Suprapubic skin (tissue), 4 donors: ENCODE results near the gene DNAH9. TPM values are rescaled to one million over a fixed set of nuclear protein-coding genes. Genes with fewer than 3 reads are reported as not detected.

Source experiments
- DNase-seq, 2 donors: peaks; one replicate each; pipeline ENCODE4 v3.0.0-alpha.2; 2019; ENCODE audit warnings: low spot score in 2 of 2
- H3K27ac ChIP-seq: fragments of 200-600 bp; sonication (generic); one replicate; pipeline ENCODE4 v1.5.1; 2019
- H3K27me3 ChIP-seq: fragments of 200-600 bp; sonication (generic); one replicate; pipeline ENCODE4 v1.5.1; 2019
- H3K36me3 ChIP-seq: fragments of 200-600 bp; sonication (generic); one replicate; pipeline ENCODE4 v1.5.1; 2019
- H3K4me1 ChIP-seq: fragments of 200-600 bp; sonication (generic); one replicate; pipeline ENCODE4 v1.5.1; 2019
- H3K4me3 ChIP-seq: fragments of 200-600 bp; sonication (generic); one replicate; pipeline ENCODE4 v1.5.1; 2019; ENCODE audit warnings: mild to moderate bottlenecking
- H3K9me3 ChIP-seq: fragments of 200-600 bp; sonication (generic); one replicate; pipeline ENCODE4 v1.5.1; 2019
- CTCF ChIP-seq, 2 donors: fragments of 200-600 bp in 1 of 2; fragments of 450-650 bp in 1 of 2; sonication (generic) in 1 of 2; IDR thresholded peaks; one replicate each; pipeline ENCODE4 v1.5.1; 2016 to 2019; ENCODE audit warnings: antibody characterized with exemption in 2 of 2, mild to moderate bottlenecking in 1 of 2, moderate library complexity in 1 of 2
- EP300 ChIP-seq: sonication (generic); formaldehyde crosslinking; IDR thresholded peaks from one replicate; pipeline ENCODE4 v1.6.1; 2017; ENCODE audit warnings: antibody characterized with exemption
- POLR2A ChIP-seq, 2 donors: fragments of 450-650 bp; IDR thresholded peaks; one replicate each; pipeline ENCODE4 v1.6.1; 2017; ENCODE audit warnings: antibody characterized with exemption in 2 of 2, mild to moderate bottlenecking in 2 of 2, moderate library complexity in 2 of 2
- POLR2AphosphoS5 ChIP-seq, 3 donors: sonication (generic); formaldehyde crosslinking; IDR thresholded peaks; one replicate each; pipeline ENCODE4 v1.6.1; 2017; ENCODE audit warnings: antibody characterized with exemption in 3 of 3
- WGBS: methylation state at CpG from one replicate; pipeline ENCODE4 v1.1.5; 2018; 5-methylcytosine and 5-hydroxymethylcytosine counted together
- total RNA-seq, 4 donors: library from RNA; depleted of rRNA; stranded (reverse); fragments of >200 nt; gene quantifications; one replicate each; pipeline ENCODE4 v1.1.0, GENCODE V29; 2016

DNAH9 gene
- total RNA-seq, 4 donors from 2014 or later = 3.0 to 14.2 (median 4.1) TPM

GRCh38 chr17:11700668-11701067 lies 102.4 kb downstream of the DNAH9 start:
- Histone ChIP-seq H3K36me3 (no peaks in the 10 kb centered on the region), H3K9me3 (no peaks in the 10 kb centered on the region), H3K27me3 (no peaks in the 10 kb centered on the region), H3K4me3 (no peak overlapping the region), H3K27ac (no peak overlapping the region), H3K4me1 (no peaks in the 10 kb centered on the region)
- no peak for TF ChIP-seq CTCF (IDR thresholded peaks at IDR 0.05)
- TF ChIP-seq POLR2AphosphoS5 (IDR thresholded peaks at IDR 0.05) = no peak
- no peak for TF ChIP-seq POLR2A (IDR thresholded peaks at IDR 0.05)
- WGBS = 70% methylated on average over 3 of the region's 3 CpGs
- DNase-seq = no peak

DNA sequence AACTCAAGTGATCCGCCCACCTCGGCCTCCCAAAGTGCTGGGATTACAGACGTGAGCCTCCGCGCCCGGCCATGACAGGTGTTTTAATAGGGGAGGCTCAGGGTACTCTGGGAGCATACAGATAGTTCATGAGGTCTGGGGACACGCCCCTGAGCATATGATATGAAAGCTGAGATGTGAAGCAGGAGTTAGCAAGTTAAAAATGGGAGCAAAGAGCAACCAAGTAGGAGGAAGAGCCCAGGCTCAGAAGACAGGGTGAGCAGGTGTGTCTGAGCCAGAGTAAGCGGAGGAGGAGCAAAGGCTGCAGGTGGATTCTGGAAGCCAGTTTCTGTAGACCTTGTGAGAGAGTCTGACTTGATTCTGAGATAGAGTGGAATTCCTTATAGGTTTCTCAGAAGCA lies 103.6 kb downstream of the DNAH9 start:
- Histone ChIP-seq H3K27me3 (no peaks in the 10 kb centered on the region), H3K4me3 (no peak overlapping the region), H3K9me3 (no peaks in the 10 kb centered on the region), H3K27ac (no peak overlapping the region), H3K36me3 (no peaks in the 10 kb centered on the region), H3K4me1 (no peaks in the 10 kb centered on the region)
- WGBS = 89% methylated on average over 8 of the region's 8 CpGs
- DNase-seq = no peak
- TF ChIP-seq POLR2AphosphoS5 (IDR thresholded peaks at IDR 0.05) (no peak), EP300 (no peak), POLR2A (IDR thresholded peaks at IDR 0.05) (no peak), CTCF (IDR thresholded peaks at IDR 0.05) (no peak)

- no peak for DNase-seq
- H3K27me3 ChIP-seq = no peaks in the 10 kb centered on the region
- H3K4me3 ChIP-seq = no peak overlapping the region
- no peaks in the 10 kb centered on the region for H3K36me3 ChIP-seq
- 100% methylated on average over 2 of the region's 3 CpGs for WGBS
- H3K27ac ChIP-seq = no peak overlapping the region
- no peaks in the 10 kb centered on the region for H3K9me3 ChIP-seq
- H3K4me1 ChIP-seq = no peaks in the 10 kb centered on the region
- TF ChIP-seq CTCF (IDR thresholded peaks at IDR 0.05) (no peak), POLR2A (IDR thresholded peaks at IDR 0.05) (no peak), POLR2AphosphoS5 (IDR thresholded peaks at IDR 0.05) (no peak), EP300 (no peak)
Observed at GRCh38 chr17:11704041-11704440, 105.8 kb downstream of the DNAH9 start.

GRCh38 chr17:11705111-11705510 lies 106.8 kb downstream of the DNAH9 start:
- Histone ChIP-seq H3K4me1 (no peaks in the 10 kb centered on the region), H3K9me3 (no peaks in the 10 kb centered on the region), H3K4me3 (no peak overlapping the region), H3K36me3 (no peaks in the 10 kb centered on the region), H3K27ac (no peak overlapping the region), H3K27me3 (no peaks in the 10 kb centered on the region)
- WGBS = 33% methylated on average over 3 of the region's 3 CpGs
- DNase-seq = no peak
- TF ChIP-seq CTCF (IDR thresholded peaks at IDR 0.05) = no peak
- no peak for TF ChIP-seq POLR2A (IDR thresholded peaks at IDR 0.05)
- no peak for TF ChIP-seq POLR2AphosphoS5 (IDR thresholded peaks at IDR 0.05)
- TF ChIP-seq EP300 = no peak

GRCh38 chr17:11707586-11707985 lies 109.3 kb downstream of the DNAH9 start:
- TF ChIP-seq EP300 (no peak), POLR2A (IDR thresholded peaks at IDR 0.05) (no peak), POLR2AphosphoS5 (IDR thresholded peaks at IDR 0.05) (no peak), CTCF (IDR thresholded peaks at IDR 0.05) (no peak)
- WGBS = 81% methylated on average over 4 of the region's 4 CpGs
- H3K9me3 ChIP-seq = no peaks in the 10 kb centered on the region
- H3K4me1 ChIP-seq = no peaks in the 10 kb centered on the region
- no peaks in the 10 kb centered on the region for H3K27me3 ChIP-seq
- H3K36me3 ChIP-seq = no peaks in the 10 kb centered on the region
- DNase-seq = no peak
- no peak overlapping the region for H3K4me3 ChIP-seq
- no peak overlapping the region for H3K27ac ChIP-seq
